ENCODE data around the gene C17orf107. TPM values are rescaled to one million over a fixed set of nuclear protein-coding genes. Genes with fewer than 3 reads are reported as not detected.

The C17orf107 gene
- total and polyA plus RNA-seq, 8 donors = 0.63 to 5.3 (median 1.2) TPM

DNA sequence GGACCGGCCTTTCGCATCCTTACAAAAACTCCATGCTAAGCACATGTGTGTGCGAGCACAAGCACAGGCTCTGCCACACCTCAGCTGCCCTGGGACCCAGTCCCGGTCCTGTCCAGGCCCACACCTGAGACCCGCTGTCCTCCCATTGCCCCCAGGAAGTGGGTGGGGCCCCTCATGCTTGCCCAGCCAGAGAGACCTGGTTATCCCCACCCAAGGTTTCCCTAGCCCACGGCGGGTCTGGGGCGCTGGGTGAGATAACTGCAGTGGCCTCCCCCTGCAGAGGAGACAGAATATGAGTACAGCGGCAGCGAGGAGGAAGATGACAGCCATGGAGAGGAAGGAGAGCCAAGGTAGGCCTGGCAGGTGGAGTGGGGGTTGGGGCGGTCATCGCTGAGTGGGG, 12.5 kb upstream of the C17orf107 start:
- TF ChIP-seq, protein P1, sequence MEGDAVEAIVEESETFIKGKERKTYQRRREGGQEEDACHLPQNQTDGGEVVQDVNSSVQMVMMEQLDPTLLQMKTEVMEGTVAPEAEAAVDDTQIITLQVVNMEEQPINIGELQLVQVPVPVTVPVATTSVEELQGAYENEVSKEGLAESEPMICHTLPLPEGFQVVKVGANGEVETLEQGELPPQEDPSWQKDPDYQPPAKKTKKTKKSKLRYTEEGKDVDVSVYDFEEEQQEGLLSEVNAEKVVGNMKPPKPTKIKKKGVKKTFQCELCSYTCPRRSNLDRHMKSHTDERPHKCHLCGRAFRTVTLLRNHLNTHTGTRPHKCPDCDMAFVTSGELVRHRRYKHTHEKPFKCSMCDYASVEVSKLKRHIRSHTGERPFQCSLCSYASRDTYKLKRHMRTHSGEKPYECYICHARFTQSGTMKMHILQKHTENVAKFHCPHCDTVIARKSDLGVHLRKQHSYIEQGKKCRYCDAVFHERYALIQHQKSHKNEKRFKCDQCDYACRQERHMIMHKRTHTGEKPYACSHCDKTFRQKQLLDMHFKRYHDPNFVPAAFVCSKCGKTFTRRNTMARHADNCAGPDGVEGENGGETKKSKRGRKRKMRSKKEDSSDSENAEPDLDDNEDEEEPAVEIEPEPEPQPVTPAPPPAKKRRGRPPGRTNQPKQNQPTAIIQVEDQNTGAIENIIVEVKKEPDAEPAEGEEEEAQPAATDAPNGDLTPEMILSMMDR (IDR thresholded peaks at IDR 0.05) = no peak
- peaks cover 0 to 83% of the 10 kb centered on the region in 2 donors for H3K36me3 ChIP-seq
- DNase-seq = peak in 1 of 4 donors; percentile 55

GRCh38 chr17:4887581-4887980, 11.8 kb upstream of the C17orf107 start:
- Histone ChIP-seq H3K36me3 (peaks cover 0 to 88% of the 10 kb centered on the region in 2 donors), H3K4me1 (no peaks in the 10 kb centered on the region), H3K4me3 (no peak overlapping the region), H3K27me3 (no peaks in the 10 kb centered on the region), H3K9me3 (no peaks in the 10 kb centered on the region), H3K27ac (no peak overlapping the region)
- intact Hi-C loops (cut with DNase I) = no loop called here
- TF ChIP-seq, protein P1 (IDR thresholded peaks at IDR 0.05) = no peak
- peak in 1 of 4 donors; percentile 73 for DNase-seq
- ATAC-seq = no peak

More for the DNA sequence above, 12.5 kb upstream of the C17orf107 start:
- Histone ChIP-seq H3K4me3 (no peak overlapping the region), H3K9me3 (no peaks in the 10 kb centered on the region), H3K27ac (no peak overlapping the region), H3K27me3 (no peaks in the 10 kb centered on the region), H3K4me1 (peaks cover 0 to 3% of the 10 kb centered on the region in 2 donors)
- no peak for ATAC-seq
- intact Hi-C loops (cut with DNase I) = no loop called here

- ATAC-seq = no peak
- DNase-seq = peak in 1 of 4 donors; percentile 71
- TF ChIP-seq, protein P1 (IDR thresholded peaks at IDR 0.05) = no peak
- intact Hi-C loops (cut with DNase I) = loop anchor here in 1 of 2 donors (5.0 to 10.0 kb wide), 2 partner anchors 99 to 187 kb away; partner anchors contain the start of gene PELP1
- Histone ChIP-seq H3K9me3 (no peaks in the 10 kb centered on the region), H3K36me3 (peaks cover 0 to 100% of the 10 kb centered on the region in 2 donors), H3K4me3 (no peak overlapping the region), H3K27me3 (no peaks in the 10 kb centered on the region), H3K27ac (no peak overlapping the region), H3K4me1 (no peaks in the 10 kb centered on the region)
Observed at GRCh38 chr17:4891411-4892410, 7.6 kb upstream of the C17orf107 start.

DNA sequence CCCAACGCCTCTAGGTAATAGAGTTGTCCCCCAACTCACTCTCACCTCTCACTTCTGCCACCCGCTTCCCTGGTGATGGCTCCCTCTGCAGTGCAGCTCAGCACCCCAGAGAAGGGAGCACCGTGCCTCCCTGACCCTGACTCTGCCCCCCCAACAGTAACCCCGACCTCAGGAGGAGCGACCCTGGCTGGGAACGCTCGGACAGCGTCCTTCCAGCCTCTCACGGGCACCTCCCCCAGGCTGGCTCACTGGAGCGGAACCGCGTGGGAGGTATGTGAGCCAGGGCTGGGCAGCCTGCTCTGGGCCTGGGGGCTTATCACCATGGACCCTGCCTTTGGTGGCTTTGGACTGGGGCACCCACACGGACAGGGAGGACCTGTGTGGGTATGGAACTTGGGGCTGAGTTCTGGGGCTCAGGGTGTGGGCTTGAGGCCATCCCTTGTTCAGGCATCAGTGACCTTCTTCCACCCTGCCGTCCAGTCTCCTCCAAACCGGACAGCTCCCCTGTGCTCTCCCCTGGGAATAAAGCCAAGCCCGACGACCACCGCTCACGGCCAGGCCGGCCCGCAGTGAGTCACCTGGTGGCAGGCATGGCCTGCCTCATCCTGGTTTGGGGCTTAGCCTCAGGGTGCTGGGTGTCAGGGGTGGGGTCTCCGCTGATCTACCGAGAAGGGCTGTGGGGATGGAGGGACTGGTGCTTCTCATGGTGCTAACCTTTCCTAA, 6.7 kb upstream of the C17orf107 start:
- H3K27ac ChIP-seq = no peak overlapping the region

More for the DNA sequence above, 6.7 kb upstream of the C17orf107 start:
- Histone ChIP-seq H3K27me3 (no peaks in the 10 kb centered on the region), H3K9me3 (no peaks in the 10 kb centered on the region), H3K4me3 (no peak overlapping the region), H3K36me3 (peaks cover 0 to 100% of the 10 kb centered on the region in 2 donors), H3K4me1 (no peaks in the 10 kb centered on the region)
- TF ChIP-seq, protein P1 (IDR thresholded peaks at IDR 0.05) = no peak
- DNase-seq = peak in 1 of 4 donors; percentile 67
- intact Hi-C loops (cut with DNase I) = loop anchor here in 1 of 2 donors (5.0 to 10.0 kb wide), 2 partner anchors 100 to 188 kb away; partner anchors contain the start of gene PELP1
- ATAC-seq = no peak
